ENCODE data around the gene PFKM.

- TF ChIP-seq EZH2 (IDR thresholded peaks at IDR 0.05) (no peak), POLR2AphosphoS5 (IDR thresholded peaks at IDR 0.05; ENCODE audit: borderline replicate concordance, low read depth, low read length) (no peak), FOXP2 (optimal IDR thresholded peaks at IDR 0.05; ENCODE audit: control extremely low read depth, extremely low read length, insufficient read depth) (no peak)
These were observed 32.8 kb upstream of the PFKM start for GRCh38 chr12:48086327-48086726.

Measured in SK-N-MC (cell line).